GM10248 (cell line): ENCODE data around the gene PROSER2.

Experiments used
- CTCF ChIA-PET: fragments of 300-600 bp; sonication (Branson Sonifier 250); formaldehyde crosslinking; extraction: SDS; loops from one replicate; lab custom pipeline; 2021; ENCODE audit warnings: antibody characterized with exemption; lab: Yijun Ruan, JAX
- POLR2A ChIA-PET: fragments of 350-650 bp; sonication (Branson Sonifier 250); formaldehyde crosslinking; extraction: SDS; loops from one replicate; lab custom pipeline; 2020; ENCODE audit warnings: antibody characterized with exemption; lab: Yijun Ruan, JAX
- DNase-seq: peaks from one replicate; pipeline ENCODE4 v3.0.0; 2012; ENCODE audit errors: extremely low spot score
- CTCF ChIP-seq: IDR thresholded peaks from 2 replicates; pipeline ENCODE4 v1.5.1; 2012; ENCODE audit warnings: mild to moderate bottlenecking, low read depth; ENCODE audit errors: extremely low read depth, missing control alignments, control extremely low read depth

The PROSER2 gene

GRCh38 chr10:11881477-11882417, 58.6 kb downstream of the PROSER2 start:
- ChIA-PET CTCF (interaction anchor here (0.8 kb wide), 1 partner anchor 17 kb away, joined by 3 read pairs; no protein-coding TSS in a partner anchor), POLR2A (no interaction called here)
- no peak for DNase-seq
- no peak for TF ChIP-seq CTCF

GRCh38 chr10:11882646-11883375, 59.7 kb downstream of the PROSER2 start:
- ChIA-PET POLR2A (no interaction called here), CTCF (no interaction called here)
- DNase-seq: no peak
- TF ChIP-seq CTCF: no peak

- no peak for TF ChIP-seq CTCF
- CTCF ChIA-PET: interaction anchor here (1.7 kb wide), 1 partner anchor 28 kb away, joined by 5 read pairs; no protein-coding TSS in a partner anchor
Measured at GRCh38 chr10:11884706-11885423, 61.7 kb downstream of the PROSER2 start.

GRCh38 chr10:11885437-11886137, 62.4 kb downstream of the PROSER2 start:
- TF ChIP-seq CTCF: no peak
- ChIA-PET CTCF (interaction anchor here (1.7 kb wide), 1 partner anchor 27 kb away, joined by 5 read pairs; no protein-coding TSS in a partner anchor), POLR2A (no interaction called here)
- DNase-seq: no peak

More at GRCh38 chr10:11884706-11885423, 61.7 kb downstream of the PROSER2 start:
- POLR2A ChIA-PET: no interaction called here
- DNase-seq: no peak

- no peak for TF ChIP-seq CTCF
- CTCF ChIA-PET: interaction anchor here (0.9 to 1.7 kb wide), 2 partner anchors 26 to 128 kb away, joined by 3 to 5 read pairs; no protein-coding TSS in a partner anchor
- POLR2A ChIA-PET: no interaction called here
Measured at GRCh38 chr10:11886138-11886474, 63.0 kb downstream of the PROSER2 start.

More at GRCh38 chr10:11886138-11886474, 63.0 kb downstream of the PROSER2 start:
- no peak for DNase-seq
